ENCODE data around the gene ATG9B.

DNA sequence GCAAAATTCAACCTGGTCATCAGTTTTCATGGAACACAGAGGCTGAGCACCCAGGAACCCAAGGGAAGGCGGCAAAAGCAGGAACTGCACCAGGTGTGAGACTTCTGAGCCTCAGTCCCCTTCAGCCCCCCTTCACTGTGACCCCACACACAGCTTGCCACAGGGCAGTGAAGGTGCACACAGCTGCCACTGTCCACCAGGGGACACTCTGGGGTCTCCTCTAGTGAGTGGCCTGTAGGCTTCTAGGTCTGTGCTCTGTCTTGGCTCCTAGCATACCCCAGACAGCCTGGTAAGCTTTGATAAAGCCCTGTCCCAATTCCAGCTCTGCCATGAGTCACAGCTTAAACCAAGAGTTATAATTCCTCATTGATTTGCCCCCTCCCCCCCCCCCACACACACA, 58.3 kb downstream of the ATG9B start:
- TF ChIP-seq POLR2AphosphoS5 (IDR thresholded peaks at IDR 0.05; ENCODE audit: low read depth): no peak
- TF ChIP-seq, protein P1, sequence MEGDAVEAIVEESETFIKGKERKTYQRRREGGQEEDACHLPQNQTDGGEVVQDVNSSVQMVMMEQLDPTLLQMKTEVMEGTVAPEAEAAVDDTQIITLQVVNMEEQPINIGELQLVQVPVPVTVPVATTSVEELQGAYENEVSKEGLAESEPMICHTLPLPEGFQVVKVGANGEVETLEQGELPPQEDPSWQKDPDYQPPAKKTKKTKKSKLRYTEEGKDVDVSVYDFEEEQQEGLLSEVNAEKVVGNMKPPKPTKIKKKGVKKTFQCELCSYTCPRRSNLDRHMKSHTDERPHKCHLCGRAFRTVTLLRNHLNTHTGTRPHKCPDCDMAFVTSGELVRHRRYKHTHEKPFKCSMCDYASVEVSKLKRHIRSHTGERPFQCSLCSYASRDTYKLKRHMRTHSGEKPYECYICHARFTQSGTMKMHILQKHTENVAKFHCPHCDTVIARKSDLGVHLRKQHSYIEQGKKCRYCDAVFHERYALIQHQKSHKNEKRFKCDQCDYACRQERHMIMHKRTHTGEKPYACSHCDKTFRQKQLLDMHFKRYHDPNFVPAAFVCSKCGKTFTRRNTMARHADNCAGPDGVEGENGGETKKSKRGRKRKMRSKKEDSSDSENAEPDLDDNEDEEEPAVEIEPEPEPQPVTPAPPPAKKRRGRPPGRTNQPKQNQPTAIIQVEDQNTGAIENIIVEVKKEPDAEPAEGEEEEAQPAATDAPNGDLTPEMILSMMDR (IDR thresholded peaks at IDR 0.05; ENCODE audit: insufficient read depth, low read length): no peak
- TF ChIP-seq, protein P2, sequence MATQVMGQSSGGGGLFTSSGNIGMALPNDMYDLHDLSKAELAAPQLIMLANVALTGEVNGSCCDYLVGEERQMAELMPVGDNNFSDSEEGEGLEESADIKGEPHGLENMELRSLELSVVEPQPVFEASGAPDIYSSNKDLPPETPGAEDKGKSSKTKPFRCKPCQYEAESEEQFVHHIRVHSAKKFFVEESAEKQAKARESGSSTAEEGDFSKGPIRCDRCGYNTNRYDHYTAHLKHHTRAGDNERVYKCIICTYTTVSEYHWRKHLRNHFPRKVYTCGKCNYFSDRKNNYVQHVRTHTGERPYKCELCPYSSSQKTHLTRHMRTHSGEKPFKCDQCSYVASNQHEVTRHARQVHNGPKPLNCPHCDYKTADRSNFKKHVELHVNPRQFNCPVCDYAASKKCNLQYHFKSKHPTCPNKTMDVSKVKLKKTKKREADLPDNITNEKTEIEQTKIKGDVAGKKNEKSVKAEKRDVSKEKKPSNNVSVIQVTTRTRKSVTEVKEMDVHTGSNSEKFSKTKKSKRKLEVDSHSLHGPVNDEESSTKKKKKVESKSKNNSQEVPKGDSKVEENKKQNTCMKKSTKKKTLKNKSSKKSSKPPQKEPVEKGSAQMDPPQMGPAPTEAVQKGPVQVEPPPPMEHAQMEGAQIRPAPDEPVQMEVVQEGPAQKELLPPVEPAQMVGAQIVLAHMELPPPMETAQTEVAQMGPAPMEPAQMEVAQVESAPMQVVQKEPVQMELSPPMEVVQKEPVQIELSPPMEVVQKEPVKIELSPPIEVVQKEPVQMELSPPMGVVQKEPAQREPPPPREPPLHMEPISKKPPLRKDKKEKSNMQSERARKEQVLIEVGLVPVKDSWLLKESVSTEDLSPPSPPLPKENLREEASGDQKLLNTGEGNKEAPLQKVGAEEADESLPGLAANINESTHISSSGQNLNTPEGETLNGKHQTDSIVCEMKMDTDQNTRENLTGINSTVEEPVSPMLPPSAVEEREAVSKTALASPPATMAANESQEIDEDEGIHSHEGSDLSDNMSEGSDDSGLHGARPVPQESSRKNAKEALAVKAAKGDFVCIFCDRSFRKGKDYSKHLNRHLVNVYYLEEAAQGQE (IDR thresholded peaks at IDR 0.05; ENCODE audit: insufficient replicate concordance, low read depth): no peak
- TF ChIP-seq GABPA (IDR thresholded peaks at IDR 0.05; ENCODE audit: low read depth): no peak

All from HL-60 (cell line).